ENCODE data around the gene SLC26A2. TPM values are rescaled to one million over a fixed set of nuclear protein-coding genes. Genes with fewer than 3 reads are reported as not detected.
A peak's percentile ranks its signal among the peaks of the same experiment; 100 is the strongest.
"Not testable (repeated sequence)": the region's sequence is repeated elsewhere in the genome, so short reads cannot be mapped to it uniquely, and the experiment has no call there.

SLC26A2 gene
- total RNA-seq, 3 donors from 2014 or later = 562 to 1,399 (median 853) TPM

DNA sequence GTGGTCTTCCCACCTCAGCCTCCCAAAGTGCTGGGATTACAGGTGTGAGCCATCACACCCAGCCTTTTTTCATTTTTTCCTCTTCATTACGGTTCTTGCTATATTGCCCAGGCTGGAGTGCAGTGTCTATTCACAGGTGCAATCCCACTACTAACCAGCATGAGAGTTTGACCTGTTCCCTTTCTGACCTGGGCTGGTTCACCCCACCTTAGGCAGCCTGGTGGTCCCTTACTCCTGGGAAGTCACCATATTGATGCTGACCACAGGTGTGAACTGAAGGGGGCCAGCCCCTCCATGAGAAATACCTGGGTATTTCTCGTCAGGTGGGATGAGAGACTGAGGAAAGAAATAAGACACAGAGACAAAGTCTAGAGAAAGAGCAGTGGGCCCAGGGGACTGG, 18.4 kb upstream of the SLC26A2 start:
- intact Hi-C loops (cut with DNase I, micrococcal nuclease) = no loop called here
- H3K4me1 ChIP-seq (ENCODE audit: low read depth) = peaks cover 50% of the 10 kb centered on the region
- DNase-seq (no peak), ATAC-seq (no peak)
- H3K9me3 ChIP-seq = no peaks in the 10 kb centered on the region
- no peak overlapping the region for H3K4me3 ChIP-seq
- no peak for TF ChIP-seq CTCF (IDR thresholded peaks at IDR 0.05)
- H3K36me3 ChIP-seq (ENCODE audit: low read depth) = no peaks in the 10 kb centered on the region

DNA sequence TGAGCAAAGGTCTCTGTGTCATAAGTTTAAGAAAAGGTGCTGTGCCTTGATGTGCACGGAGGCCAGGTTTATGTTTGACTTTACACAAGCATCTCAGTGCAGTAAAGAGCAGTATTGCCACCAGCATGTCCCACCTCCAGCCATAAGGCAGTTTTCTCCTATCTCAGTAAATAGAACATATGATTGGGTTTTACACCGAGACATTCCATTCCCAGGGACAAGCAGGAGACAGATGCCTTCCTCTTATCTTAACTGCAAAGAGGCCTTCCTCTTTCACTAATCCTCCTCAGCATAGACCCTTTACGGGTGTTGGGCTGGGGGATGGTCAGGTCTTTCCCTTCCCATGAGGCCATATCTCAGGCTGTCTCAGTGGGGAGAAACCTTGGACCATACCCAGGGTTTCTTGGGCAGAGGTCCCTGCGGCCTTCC, 17.8 kb upstream of the SLC26A2 start:
- peaks cover 50% of the 10 kb centered on the region for H3K4me1 ChIP-seq (ENCODE audit: low read depth)
- H3K4me3 ChIP-seq; H3K36me3 ChIP-seq (ENCODE audit: low read depth); intact Hi-C loops (cut with DNase I, micrococcal nuclease); H3K9me3 ChIP-seq; ATAC-seq: not testable (repeated sequence)
- peak in 2 of 3 donors; percentile 51 to 54 for DNase-seq

DNA sequence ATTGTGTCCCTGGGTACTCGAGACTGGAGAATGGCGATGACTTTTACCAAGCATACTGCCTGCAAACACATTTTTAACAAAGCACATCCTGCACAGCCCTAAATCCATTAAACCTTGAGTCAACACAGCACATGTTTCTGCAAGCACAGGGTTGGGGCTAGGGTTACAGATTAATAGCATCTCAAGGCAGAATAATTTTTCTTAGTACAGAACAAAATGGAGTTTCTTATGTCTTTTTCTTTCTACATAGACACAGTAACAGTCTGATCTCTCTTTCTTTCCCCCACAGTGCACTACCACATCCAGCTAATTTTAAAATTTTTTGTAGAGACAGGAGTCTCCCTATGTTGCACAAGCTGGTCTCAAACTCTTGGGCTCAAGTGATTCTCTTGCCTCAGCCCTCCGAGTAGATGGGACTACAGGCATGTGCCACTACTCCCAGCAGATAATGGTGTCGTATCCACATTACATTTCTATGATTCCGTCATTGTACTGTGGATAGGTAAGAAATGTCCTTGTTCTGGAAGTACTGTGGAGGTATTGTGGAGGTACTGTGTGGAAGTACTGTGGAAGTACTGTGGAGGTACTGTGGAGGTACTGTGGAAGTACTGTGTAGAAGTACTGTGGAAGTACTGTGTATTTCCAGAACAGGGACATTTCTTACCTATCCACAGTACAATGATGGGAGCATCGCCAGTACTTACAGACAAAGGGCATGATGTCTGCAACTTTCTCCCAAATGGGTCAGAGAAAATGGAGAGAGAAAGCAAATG, 17.2 kb upstream of the SLC26A2 start:
- DNase-seq; H3K9me3 ChIP-seq; H3K36me3 ChIP-seq (ENCODE audit: low read depth); ATAC-seq; H3K4me3 ChIP-seq; intact Hi-C loops (cut with DNase I, micrococcal nuclease): not testable (repeated sequence)
- H3K4me1 ChIP-seq (ENCODE audit: low read depth) = peaks cover 45% of the 10 kb centered on the region

DNA sequence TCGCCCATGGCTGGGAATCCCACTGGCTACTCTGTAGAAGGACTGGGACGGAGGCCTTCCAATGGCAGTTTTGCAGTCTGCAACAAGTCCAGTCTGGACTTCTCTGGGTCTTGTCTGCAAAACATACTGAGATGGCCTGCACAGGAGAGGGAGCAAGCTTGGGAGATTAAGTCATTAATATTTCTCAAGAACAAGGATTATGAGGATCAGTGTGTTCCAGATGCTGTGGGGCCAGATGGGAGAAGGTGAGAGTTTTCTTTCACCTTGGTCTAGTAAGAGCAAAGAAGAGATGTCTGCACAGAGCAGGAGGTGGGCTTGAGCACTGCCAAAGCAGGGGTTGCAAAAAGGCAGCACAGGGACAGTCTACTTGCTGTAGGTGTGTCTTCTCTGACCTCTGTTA, 15.9 kb upstream of the SLC26A2 start, which contains the start of gene PDE6A:
TSS of gene PDE6A (minus strand) at position 128 of the 400 bp plus-strand sequence. CDS start at position 8, 120 bp downstream.
- DNase-seq (no peak), ATAC-seq (no peak)
- Histone ChIP-seq H3K9me3 (no peaks in the 10 kb centered on the region), H3K4me1 (ENCODE audit: low read depth) (peaks cover 43% of the 10 kb centered on the region), H3K4me3 (no peak within 1 kb of the TSS), H3K36me3 (ENCODE audit: low read depth) (no peaks in the 10 kb centered on the region)
- intact Hi-C loops (cut with DNase I, micrococcal nuclease) = no loop called here
- no peak for TF ChIP-seq CTCF (IDR thresholded peaks at IDR 0.05)

- peak; percentile 97 for ATAC-seq
- H3K9me3 ChIP-seq = no peaks in the 10 kb centered on the region
- no peaks in the 10 kb centered on the region for H3K36me3 ChIP-seq (ENCODE audit: low read depth)
- peaks cover 39% of the 10 kb centered on the region for H3K4me1 ChIP-seq (ENCODE audit: low read depth)
- intact Hi-C loops (cut with DNase I, micrococcal nuclease) = no loop called here
- DNase-seq = peak; percentile 70 to 80 (median 78)
- no peak for TF ChIP-seq CTCF (IDR thresholded peaks at IDR 0.05)
- H3K4me3 ChIP-seq = no peak overlapping the region
Observed at GRCh38 chr5:149946118-149946517, 14.4 kb upstream of the SLC26A2 start.

- ATAC-seq = no peak
- intact Hi-C loops (cut with DNase I, micrococcal nuclease) = no loop called here
- H3K4me3 ChIP-seq = no peak overlapping the region
- TF ChIP-seq CTCF (IDR thresholded peaks at IDR 0.05) = no peak
- no peak for DNase-seq
- H3K36me3 ChIP-seq (ENCODE audit: low read depth) = no peaks in the 10 kb centered on the region
- peaks cover 25% of the 10 kb centered on the region for H3K4me1 ChIP-seq (ENCODE audit: low read depth)
- no peaks in the 10 kb centered on the region for H3K9me3 ChIP-seq
Observed at GRCh38 chr5:149948993-149949392, 11.6 kb upstream of the SLC26A2 start.
